IPS-11a (cell line): ENCODE results near the gene BRSK1.
"Not testable (repeated sequence)": the region's sequence is repeated elsewhere in the genome, so short reads cannot be mapped to it uniquely, and the experiment has no call there.

ENCODE experiments used
- H3K4me3 ChIP-seq: one replicate; pipeline ENCODE4 v1.5.1; 2013; ENCODE audit warnings: low read depth, low read length, control low read depth

BRSK1 gene

GRCh38 chr19:55325172-55325571 is 41.4 kb downstream of the BRSK1 start, which contains the start of gene TMEM150B:
TSS of gene TMEM150B (minus strand) at chr19:55325341. CDS start at chr19:55321036, 4,305 bp downstream.
- H3K4me3 ChIP-seq, result no peak within 1 kb of the TSS

DNA sequence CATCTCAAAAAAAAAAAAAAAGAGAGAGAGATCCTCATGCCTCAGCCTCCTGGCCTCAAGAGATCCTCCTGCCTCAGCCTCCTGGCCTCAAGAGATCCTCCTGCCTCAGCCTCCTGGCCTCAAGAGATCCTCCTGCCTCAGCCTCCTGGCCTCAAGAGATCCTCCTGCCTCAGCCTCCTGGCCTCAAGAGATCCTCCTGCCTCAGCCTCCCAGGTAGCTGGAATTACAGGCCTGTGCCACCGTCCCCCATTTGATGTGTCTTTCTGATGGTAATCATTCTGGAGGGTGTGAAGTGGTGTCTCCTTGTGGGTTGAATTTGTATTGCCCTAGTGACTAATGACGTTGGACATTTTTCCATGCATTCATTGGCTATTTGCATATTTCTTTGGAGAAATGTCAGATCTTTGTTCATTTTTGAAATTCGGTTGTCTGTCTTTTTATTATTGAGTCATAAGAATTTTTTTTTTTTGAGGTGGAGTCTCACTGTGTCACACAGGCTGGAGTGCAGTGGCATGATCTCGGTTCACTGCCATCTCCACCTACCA is 45.0 kb downstream of the BRSK1 start:
- not testable (repeated sequence) for H3K4me3 ChIP-seq

DNA sequence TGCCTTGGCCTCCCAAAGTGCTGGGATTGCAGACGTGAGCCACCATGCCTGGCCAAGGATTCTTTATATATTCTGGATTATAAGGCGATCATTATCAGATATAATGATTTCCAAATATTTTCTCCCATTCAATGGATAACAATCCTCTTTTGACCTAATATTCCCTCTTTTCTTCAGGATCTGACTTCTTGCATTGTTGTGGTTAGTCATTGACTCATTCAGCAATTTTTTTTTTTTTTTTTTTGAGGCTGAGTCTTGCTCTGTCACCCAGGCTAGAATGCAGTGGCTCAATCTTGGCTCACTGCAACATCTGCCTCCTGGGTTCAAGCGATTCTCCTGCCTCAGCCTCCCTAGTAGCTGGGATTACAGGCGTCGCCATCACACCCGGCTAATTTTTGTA is 46.0 kb downstream of the BRSK1 start:
- not testable (repeated sequence) for H3K4me3 ChIP-seq

DNA sequence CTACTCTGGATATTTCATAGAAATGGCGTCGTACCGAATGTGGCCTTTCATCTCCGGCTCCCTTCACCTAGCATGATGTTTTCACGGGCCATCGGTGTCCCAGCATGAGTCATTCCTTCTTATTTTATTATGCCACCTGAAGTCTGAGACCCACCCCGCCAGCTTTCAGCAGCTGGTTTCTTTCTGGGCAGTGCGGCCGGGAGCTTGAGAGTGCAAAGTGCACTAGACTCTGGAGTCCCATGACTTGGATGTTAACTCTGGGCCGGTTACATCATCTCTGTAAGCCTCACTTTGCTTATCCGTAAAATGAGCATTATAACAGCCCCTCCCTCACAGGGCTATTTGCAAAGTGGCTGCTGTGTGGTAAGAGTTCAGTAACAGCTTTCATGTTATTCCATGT is 50.1 kb downstream of the BRSK1 start:
- H3K4me3 ChIP-seq, result no peak overlapping the region

DNA sequence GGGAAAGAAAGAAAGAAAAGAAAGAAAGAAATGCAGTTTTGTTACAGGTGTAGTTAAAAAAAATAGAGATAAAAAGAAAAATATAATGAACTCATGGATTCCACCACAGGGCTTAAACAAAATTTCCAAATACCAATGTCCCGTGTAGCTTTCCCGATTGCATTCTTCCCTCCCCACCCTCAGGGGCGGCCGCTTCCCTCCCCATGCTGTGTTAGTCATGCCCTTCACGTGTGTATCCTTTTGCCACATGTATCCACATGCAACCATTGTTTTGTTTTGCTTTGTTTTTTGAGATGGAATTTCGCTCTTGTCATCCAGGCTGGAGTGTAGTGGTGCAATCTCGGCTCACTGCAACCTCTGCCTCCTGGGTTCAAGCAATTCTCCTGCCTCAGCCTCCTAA is 52.3 kb downstream of the BRSK1 start:
- H3K4me3 ChIP-seq, result no peak overlapping the region

- peak within 1 kb of the TSS; percentile 72 for H3K4me3 ChIP-seq
Observed at GRCh38 chr19:55339105-55339888, 55.5 kb downstream of the BRSK1 start, which contains the start of gene KMT5C. TSS of gene KMT5C (plus strand) at chr19:55339876. CDS start at chr19:55341937, 2,061 bp downstream.

- peak overlapping the region; percentile 72 for H3K4me3 ChIP-seq
Observed at GRCh38 chr19:55339889-55340783, 56.3 kb downstream of the BRSK1 start.

DNA sequence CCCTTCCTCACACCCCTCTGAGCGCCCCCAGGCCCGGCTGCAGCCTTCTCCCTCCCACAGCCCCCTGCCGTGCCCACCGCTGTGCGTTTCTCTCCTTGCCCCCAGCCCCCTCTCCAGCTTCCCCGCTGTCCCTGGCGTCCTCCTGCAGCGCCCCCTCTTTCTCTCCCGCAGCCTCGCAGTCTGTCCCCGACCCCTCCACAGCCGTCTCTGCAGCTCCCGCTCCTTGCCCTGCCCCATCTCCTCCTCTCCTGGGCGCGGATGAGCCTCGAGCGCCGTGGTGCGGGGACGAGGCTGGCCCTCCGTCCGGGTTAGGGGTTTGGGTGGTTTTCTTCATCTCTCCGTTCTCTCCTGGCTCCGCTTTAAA is 57.0 kb downstream of the BRSK1 start:
- peak overlapping the region; percentile 72 for H3K4me3 ChIP-seq

DNA sequence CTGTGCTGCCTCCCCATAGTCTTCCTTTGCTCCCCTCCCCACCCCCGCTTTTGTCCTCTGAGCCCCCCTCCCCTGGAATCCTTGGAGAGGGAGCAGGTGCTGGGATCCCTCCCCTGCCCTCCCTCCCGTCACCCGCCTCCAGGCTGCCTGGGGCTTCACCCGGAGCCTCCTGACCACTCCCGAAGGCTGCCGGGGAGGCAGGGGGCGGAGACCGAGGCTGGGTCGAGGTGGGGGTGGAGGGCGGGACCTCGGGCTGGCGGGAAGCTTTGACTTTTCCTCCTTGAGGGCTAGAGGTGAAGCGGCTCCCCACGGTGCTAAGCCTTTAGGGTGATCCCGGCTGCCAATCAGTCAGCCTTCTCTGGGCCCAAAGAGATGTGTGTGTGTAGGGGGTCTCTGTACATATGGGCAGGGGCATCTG is 57.4 kb downstream of the BRSK1 start:
- peak overlapping the region; percentile 72 for H3K4me3 ChIP-seq

DNA sequence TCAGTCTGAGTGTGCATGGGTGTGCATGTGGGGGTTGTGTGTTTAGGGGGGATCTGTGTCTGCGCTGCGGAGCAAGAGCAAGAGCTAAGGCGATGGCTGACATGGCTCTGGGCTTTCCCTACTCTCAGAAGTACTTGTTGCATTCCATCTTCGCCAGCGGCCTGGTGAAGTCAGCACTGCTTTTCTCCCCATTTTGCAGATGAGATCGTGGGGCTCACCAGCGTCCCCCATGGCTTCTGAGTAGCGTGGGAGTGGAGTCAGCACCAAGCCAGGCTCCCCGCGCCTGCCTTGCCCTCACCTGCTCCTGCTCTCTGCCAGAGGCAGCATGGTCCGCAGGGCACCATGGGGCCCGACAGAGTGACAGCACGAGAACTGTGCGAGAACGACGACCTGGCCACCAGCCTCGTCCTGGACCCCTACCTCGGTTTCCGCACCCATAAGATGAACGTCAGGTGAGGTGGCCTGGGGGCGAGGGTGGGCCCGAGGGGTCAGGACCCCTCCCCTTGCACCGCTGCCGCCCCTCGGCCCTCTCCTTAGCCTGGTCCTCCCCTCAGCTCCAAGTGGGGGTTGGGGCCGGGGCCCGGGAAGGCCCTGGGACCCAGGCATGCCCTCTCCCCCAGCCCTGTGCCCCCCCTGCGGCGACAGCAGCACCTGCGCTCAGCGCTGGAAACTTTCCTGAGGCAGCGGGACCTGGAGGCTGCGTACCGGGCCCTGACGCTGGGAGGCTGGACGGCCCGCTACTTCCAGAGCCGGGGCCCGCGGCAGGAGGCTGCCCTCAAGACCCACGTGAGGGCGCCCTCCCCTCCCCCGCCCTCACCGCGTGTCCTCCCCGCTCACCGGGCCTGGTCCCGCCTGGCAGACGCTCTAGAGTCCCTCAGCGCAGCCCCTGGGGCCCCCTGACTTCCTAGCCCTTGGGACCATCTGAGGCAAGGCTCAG is 58.1 kb downstream of the BRSK1 start:
- H3K4me3 ChIP-seq, result no peak overlapping the region

DNA sequence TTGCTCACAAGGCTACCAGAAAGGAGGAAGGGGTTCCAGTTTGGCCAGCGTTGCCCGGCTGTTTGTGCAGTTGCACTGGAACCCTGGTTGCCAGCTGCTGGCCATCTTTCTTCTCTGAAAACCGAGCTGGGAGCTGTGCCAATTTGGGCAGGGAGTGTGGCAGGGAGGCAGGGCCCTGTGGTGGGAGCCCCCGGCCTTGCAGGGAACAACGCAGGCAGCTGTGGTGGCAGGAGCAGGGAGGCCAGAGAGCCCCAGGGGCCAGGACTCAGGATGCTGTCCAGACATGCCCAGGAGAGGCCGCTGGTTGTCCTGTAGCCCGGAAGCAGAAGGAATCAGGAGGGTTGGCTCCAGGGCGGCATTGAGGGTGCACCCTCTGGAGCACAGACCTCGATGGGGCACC is 60.6 kb downstream of the BRSK1 start:
- no peak overlapping the region for H3K4me3 ChIP-seq

DNA sequence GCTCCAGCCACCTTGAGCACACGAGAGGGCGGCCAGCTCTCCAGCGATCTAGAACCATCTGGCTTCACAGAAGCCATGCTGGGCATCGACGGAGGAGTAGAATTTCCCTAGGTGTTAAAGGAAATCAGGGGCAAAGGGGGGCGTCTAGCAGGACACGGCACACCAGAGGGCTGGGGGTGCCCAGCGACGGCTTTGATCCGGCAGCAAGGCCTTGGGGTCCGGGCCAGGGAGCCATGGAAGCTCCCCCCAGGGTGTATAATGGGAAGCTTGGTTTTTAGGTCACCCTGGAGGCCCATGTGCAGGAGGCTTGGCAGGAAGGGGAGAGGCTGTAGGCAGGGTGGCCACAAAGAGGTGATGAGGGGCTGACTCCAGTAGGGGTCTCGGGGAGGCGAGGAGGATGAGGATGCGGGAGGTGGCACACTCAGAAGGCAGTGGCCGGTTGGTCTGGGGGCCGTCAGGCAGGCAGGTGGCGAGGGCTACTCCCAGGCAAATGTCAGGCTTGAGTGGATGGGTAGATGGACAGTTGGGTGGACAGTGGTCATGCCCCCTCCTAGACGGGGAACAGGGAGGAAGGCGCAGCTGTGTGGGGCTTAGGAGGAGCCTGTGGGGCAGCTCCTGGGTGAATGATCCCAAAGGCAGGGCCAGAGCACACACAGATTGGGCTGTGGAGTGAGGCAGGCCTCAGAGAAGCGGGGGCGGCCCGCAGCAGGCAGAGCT is 61.5 kb downstream of the BRSK1 start:
- no peak overlapping the region for H3K4me3 ChIP-seq

GRCh38 chr19:55345818-55346724 is 62.3 kb downstream of the BRSK1 start:
- H3K4me3 ChIP-seq, result no peak overlapping the region

- H3K4me3 ChIP-seq, result no peak overlapping the region
Observed at GRCh38 chr19:55346725-55347441, 63.1 kb downstream of the BRSK1 start.

DNA sequence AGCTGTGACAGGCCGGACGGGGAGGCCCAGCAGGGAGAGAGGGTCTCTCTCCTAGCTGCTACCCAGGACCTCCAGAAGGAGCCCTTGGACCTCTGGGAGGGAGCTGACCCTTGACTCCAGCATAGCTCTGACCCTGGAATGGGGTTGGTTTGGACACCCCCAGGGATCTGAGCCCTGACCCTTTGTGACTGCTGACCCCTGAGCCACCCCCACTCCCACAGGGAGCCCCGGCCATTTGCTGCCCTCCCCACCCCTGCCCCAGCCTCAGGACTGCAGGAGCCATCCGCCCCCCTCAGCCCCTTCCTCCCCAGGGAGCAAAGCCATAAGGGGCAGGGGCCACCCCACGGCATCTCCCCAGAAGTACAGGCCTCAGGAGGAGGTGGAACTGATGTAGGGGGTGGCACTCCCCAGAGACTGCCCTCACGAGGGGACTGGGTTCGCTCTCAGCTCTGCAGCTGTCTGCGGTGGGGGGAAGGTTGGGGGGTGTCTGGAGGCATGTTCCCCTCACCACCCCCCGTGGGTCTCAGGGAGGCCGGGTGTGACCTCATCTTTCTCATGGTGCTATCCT is 63.7 kb downstream of the BRSK1 start:
- H3K4me3 ChIP-seq, result no peak overlapping the region

- no peak overlapping the region for H3K4me3 ChIP-seq
Observed at GRCh38 chr19:55348317-55349034, 64.7 kb downstream of the BRSK1 start.

- H3K4me3 ChIP-seq, result no peak overlapping the region
Observed at GRCh38 chr19:55350620-55351315, 67.0 kb downstream of the BRSK1 start.
